ENCODE measurements around the gene TBC1D20.

TBC1D20 gene

DNA sequence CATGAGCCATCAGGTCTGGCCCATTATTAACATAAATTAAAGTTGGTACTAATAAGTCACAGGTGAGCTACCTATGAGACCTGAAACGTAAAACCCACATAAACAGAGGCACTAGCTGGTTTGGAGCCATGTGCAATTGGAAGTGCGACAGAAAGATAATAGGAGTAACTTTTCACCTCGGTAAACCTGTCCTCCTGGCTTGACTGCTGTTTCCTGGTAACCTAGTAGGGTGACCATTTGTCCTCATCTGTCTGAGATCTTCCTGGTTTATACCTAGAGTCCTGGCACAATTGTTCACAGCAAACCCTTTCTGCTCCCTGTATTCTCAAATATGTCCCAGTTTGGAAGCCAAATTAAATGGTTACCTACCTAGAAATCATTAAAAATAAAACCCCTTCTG is 7.4 kb downstream of the TBC1D20 start:
- TF ChIP-seq GATA3 (IDR thresholded peaks at IDR 0.05; ENCODE audit: low read depth, low read length) (no peak), GATA2 (IDR thresholded peaks at IDR 0.05; ENCODE audit: low read depth, low read length) (no peak)

DNA sequence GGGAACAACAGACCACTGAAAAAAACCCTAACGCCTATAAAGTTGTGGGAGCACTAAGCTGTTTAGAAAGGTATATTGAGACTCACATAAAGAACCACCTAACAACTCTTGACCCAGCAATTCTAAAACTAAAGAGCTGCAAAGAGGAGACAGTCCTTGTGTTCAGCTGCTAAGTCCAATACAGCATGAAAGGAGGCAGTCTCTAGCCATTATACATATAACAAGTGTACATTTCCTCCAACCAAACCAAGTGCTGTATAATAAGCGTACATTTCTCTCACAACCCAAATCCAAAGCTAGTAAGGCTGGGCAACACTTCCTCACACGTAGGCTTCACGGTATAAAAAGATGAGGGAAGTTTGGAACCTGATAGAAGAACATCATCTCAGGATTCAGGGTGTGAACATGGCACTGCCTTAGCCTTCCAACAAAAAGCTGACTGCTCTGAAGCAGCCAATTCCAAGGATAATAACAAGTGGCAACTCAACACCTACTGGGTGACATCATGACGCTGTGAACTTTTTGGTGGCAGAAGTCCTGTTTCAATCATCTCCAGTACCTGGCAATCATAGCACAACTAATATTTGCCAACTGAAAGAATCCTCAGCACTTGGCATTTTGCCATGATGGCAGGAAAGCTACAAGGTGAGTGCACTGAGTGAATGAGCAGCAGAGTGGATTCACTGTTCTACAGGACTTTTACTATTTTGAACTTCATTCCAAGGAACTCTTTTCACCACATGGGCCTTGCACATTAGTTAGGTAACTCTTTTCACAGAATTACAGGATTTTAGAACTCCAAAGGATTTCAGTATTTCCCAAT is 16.6 kb downstream of the TBC1D20 start:
- no peak for TF ChIP-seq GATA3 (IDR thresholded peaks at IDR 0.05; ENCODE audit: low read depth, low read length)
- no peak for TF ChIP-seq GATA2 (IDR thresholded peaks at IDR 0.05; ENCODE audit: low read depth, low read length)

- TF ChIP-seq GATA3 (IDR thresholded peaks at IDR 0.05; ENCODE audit: low read depth, low read length) (no peak), GATA2 (IDR thresholded peaks at IDR 0.05; ENCODE audit: low read depth, low read length) (no peak)
These were observed 17.4 kb downstream of the TBC1D20 start for GRCh38 chr20:444862-445426.

GRCh38 chr20:444117-444516 is 18.2 kb downstream of the TBC1D20 start:
- TF ChIP-seq GATA2 (IDR thresholded peaks at IDR 0.05; ENCODE audit: low read depth, low read length) (no peak), GATA3 (IDR thresholded peaks at IDR 0.05; ENCODE audit: low read depth, low read length) (no peak)

GRCh38 chr20:443223-443775 is 19.0 kb downstream of the TBC1D20 start:
- no peak for TF ChIP-seq GATA3 (IDR thresholded peaks at IDR 0.05; ENCODE audit: low read depth, low read length)
- TF ChIP-seq GATA2 (IDR thresholded peaks at IDR 0.05; ENCODE audit: low read depth, low read length): no peak

- TF ChIP-seq GATA3 (IDR thresholded peaks at IDR 0.05; ENCODE audit: low read depth, low read length) (no peak), GATA2 (IDR thresholded peaks at IDR 0.05; ENCODE audit: low read depth, low read length) (no peak)
These were observed 21.7 kb downstream of the TBC1D20 start for GRCh38 chr20:440636-441035.

DNA sequence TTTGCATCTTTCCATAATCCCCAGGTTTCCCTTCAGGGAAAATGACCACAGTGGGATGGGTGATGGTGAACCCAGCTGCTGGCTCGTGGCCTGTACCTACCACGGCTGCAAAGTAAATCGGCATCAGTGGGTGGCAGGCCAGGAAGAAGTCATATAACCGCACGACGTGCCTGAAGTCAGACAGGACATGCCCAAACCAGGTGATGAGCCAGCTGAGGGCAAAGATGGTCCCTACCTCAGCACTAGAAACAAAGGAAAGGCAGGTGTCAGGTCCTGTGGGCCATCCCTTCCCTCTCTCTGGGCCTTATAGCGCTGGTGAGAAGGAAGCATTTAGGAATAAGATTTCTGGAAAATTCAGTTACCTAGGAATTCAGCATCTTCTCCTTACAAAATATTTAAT is 22.2 kb downstream of the TBC1D20 start:
- no peak for TF ChIP-seq GATA2 (IDR thresholded peaks at IDR 0.05; ENCODE audit: low read depth, low read length)
- no peak for TF ChIP-seq GATA3 (IDR thresholded peaks at IDR 0.05; ENCODE audit: low read depth, low read length)

GRCh38 chr20:438571-439469 is 23.5 kb downstream of the TBC1D20 start:
- no peak for TF ChIP-seq GATA3 (IDR thresholded peaks at IDR 0.05; ENCODE audit: low read depth, low read length)
- TF ChIP-seq GATA2 (IDR thresholded peaks at IDR 0.05; ENCODE audit: low read depth, low read length): no peak

- TF ChIP-seq GATA3 (IDR thresholded peaks at IDR 0.05; ENCODE audit: low read depth, low read length): no peak
- TF ChIP-seq GATA2 (IDR thresholded peaks at IDR 0.05; ENCODE audit: low read depth, low read length): no peak
These were observed 24.4 kb downstream of the TBC1D20 start for GRCh38 chr20:437787-438486.

DNA sequence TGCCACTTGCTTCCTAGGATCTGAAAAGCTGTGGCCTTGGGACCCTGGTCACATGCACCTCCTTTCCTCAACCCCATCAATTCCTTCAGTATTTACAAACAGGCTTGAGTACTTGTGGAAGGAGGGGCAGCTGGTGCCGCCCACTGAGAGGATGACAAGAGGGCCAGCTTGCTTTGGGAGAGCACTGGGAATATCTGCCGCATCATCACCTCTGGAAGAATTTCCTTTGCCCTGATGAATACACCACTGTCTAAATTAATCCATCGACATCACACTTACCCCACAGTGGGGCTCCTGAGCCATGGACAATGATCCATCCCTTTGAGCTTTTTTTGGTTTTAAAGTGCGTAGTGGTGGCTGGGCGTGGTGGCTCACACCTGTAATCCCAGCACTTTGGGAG is 25.9 kb downstream of the TBC1D20 start:
- TF ChIP-seq GATA3 (IDR thresholded peaks at IDR 0.05; ENCODE audit: low read depth, low read length) (no peak), GATA2 (IDR thresholded peaks at IDR 0.05; ENCODE audit: low read depth, low read length) (no peak)

- TF ChIP-seq GATA3 (IDR thresholded peaks at IDR 0.05; ENCODE audit: low read depth, low read length) (no peak), GATA2 (IDR thresholded peaks at IDR 0.05; ENCODE audit: low read depth, low read length) (no peak)
These were observed 26.8 kb downstream of the TBC1D20 start for GRCh38 chr20:435558-435957.

DNA sequence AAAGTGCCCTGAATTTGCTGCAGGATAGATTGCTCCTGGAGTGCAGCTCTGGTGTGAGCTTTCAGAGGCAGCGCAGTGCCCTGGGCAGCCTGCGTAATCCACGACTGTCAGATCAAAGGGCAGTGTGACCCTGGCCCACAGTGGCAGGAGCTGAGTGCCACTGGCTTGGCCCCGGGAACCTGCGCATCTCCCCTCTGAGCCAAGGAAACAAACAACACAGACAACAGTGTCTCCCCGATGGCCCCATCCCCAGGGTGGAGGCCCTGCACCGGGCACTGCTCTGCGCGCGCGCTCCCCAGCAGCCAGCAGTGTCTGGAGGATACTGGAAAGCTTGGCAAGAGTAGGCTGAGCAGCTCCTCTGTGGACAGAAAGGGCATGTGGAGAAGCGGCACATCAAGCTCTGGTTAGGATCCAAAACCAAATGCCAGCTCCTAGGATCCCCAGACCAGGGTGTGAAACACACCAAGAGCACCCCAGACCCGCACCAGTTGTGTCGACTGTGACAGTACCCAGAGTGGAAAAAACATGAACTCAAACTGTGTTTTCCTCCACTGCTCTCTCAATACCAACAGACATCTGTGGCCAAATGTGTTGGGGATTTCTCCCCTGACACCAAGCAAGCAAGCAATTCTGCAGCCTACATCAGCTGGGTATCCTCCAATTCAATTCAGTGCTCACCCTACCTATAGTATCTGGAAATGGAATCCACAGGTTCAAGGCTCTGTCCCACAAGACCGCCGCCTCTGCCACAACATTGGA is 27.5 kb downstream of the TBC1D20 start:
- TF ChIP-seq GATA2 (IDR thresholded peaks at IDR 0.05; ENCODE audit: low read depth, low read length): no peak
- no peak for TF ChIP-seq GATA3 (IDR thresholded peaks at IDR 0.05; ENCODE audit: low read depth, low read length)

GRCh38 chr20:434221-434620 is 28.1 kb downstream of the TBC1D20 start:
- TF ChIP-seq GATA3 (IDR thresholded peaks at IDR 0.05; ENCODE audit: low read depth, low read length) (no peak), GATA2 (IDR thresholded peaks at IDR 0.05; ENCODE audit: low read depth, low read length) (no peak)

Measured in SH-SY5Y (cell line).